Measurements from ENCODE around the gene NCOR2.

NCOR2 gene

DNA sequence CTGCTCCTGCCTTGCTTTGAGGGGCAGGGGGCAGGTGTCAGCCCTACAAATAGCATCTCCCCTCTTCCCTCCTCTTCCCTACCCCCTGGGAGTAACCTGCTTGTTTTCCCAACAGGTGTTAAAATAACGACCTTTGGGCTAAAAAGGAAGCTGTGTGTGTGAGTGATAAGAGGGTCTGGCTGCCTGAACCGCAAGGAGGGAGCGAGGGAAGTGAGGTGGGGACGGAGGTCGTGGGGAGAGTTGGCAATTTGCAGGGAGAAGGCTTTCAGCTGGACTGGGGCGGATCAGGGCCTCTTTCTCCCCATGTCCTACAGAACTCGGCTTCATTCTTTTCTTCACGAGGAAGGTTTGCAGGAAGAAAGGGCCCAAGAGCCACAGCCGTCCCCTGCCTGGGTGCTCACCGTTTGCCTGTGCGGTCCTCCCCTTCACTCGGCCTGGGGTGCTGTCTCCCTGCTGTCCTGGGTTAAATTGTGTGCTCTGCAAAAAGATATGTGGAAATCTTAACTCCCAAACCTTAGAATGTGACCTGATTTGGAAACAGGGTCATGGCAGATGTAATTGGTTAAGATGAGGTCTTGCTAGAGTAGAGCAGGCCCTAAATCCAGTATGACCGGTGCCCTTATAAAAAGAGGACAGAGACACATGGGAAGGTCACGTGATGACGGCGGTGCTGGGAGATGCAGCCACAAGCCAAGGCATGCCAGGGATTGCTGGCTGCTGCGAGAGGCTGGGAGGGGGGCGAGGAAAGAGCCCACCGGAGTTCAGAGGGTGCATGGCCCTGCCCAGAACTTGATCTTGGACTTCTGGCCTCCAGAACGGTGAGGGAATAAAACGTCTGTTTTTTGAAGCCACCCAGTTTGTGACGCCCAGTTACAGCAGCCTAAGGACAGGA, 38.7 kb upstream of the NCOR2 start:
- no peak overlapping the region for H3K4me3 ChIP-seq (ENCODE audit: low read length)
- TF ChIP-seq CTCF (conservative IDR thresholded peaks at IDR 0.05; ENCODE audit: low read length) = no peak
- no peak for DNase-seq (ENCODE audit: low read depth)

- no peak for DNase-seq (ENCODE audit: low read depth)
- no peak overlapping the region for H3K4me3 ChIP-seq (ENCODE audit: low read length)
- TF ChIP-seq CTCF (conservative IDR thresholded peaks at IDR 0.05; ENCODE audit: low read length) = no peak
Measured at GRCh38 chr12:124605150-124605882, 37.9 kb upstream of the NCOR2 start.

DNA sequence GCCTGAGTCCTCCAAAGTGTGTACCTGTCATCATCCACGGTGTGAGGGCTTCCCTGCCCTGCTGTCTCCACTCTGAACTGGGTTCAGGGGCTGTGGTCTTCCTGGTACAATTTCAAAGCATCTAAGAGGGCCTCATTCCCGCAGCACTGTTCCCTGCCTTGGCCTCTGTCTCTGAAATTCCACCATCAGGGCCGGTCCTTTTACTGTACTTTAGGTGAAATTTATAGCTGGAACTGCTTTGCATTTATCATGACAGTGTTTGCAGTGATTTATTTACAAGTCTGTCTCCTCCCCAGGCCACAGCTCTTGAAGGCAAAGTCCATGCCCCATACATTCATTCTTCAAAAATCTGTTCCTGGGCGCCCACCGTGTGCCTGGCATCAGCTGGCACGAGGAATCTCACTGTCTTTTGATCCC, 36.9 kb upstream of the NCOR2 start:
- H3K4me3 ChIP-seq (ENCODE audit: low read length) = no peak overlapping the region
- DNase-seq (ENCODE audit: low read depth) = no peak
- no peak for TF ChIP-seq CTCF (conservative IDR thresholded peaks at IDR 0.05; ENCODE audit: low read length)

DNA sequence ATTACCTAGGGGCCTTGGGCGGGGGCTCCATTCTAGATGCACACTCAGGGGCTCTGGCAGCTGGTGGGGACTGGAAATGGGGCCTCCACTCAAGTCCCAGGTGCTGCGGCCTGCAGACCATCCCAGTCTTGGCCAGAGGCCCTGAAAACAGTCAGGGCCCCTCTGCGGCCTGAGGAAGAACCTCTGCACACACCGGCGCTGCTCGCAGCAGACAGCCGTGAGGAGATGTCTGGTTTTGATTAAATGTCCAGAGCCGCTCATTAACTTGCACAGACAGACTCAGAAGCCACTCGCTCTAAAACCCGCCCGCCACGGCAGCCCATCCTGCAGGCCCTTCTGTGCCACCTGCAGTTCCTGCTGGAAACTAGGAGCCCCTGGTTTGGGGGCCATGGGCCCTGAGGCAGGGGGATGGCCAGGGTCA, 36.4 kb upstream of the NCOR2 start:
- DNase-seq (ENCODE audit: low read depth) = peak; percentile 54
- no peak for TF ChIP-seq CTCF (conservative IDR thresholded peaks at IDR 0.05; ENCODE audit: low read length)
- H3K4me3 ChIP-seq (ENCODE audit: low read length) = no peak overlapping the region

GRCh38 chr12:124603100-124603541, 35.7 kb upstream of the NCOR2 start:
- DNase-seq (ENCODE audit: low read depth) = peak; percentile 22
- H3K4me3 ChIP-seq (ENCODE audit: low read length) = no peak overlapping the region
- no peak for TF ChIP-seq CTCF (conservative IDR thresholded peaks at IDR 0.05; ENCODE audit: low read length)

DNA sequence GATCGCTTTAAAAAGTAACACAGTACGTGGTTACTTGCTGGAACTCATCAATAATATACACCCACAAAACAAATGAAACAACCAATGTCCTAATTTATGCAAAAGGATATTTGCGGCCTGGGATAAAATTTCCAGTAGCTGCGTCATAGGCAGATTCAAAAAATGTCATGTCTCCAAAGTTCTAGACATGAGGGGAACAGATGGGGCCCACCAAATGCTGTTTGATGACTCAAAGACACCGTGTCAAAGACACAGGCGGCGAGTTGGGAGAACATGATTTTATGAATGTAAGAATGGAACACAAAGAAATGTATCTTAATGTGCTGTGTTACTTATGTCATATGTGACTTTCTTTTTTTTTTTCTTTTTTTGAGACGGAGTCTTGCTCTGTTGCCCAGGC, 34.3 kb upstream of the NCOR2 start:
- no peak overlapping the region for H3K4me3 ChIP-seq (ENCODE audit: low read length)
- DNase-seq (ENCODE audit: low read depth) = peak; percentile 89
- no peak for TF ChIP-seq CTCF (conservative IDR thresholded peaks at IDR 0.05; ENCODE audit: low read length)

Data from AG10803 (cell line).